ENCODE results near the gene TCHHL1.
"Not testable (repeated sequence)": the region's sequence is repeated elsewhere in the genome, so short reads cannot be mapped to it uniquely, and the experiment has no call there.

Gene TCHHL1

DNA sequence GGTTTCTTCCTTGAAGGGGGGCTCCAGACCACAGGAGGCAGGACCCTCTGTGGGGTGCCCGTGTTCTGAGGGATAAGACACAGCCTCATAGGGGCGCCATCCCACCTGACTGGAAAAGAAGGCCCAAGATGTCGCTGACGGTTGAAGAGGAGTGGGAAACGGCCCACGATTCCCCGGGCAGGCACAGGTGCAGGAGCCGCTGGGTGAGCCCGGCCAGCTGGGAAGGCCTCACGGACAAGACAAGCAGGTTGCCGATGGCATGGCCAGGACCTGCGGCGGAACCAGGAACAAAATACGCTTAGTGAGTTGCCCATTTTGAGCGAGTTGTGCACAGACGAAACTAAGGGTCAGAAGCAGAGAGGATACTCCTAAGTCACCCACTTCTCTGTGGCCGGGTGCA lies 8.4 kb downstream of the TCHHL1 start:
- peaks cover 21% of the 10 kb centered on the region for H3K27me3 ChIP-seq (ENCODE audit: control insufficient read depth, insufficient read depth, low read length)
- not testable (repeated sequence) for H3K4me1 ChIP-seq (ENCODE audit: control insufficient read depth, insufficient read depth, low read length); H3K4me2 ChIP-seq (ENCODE audit: low read length); H3K36me3 ChIP-seq (ENCODE audit: insufficient read depth, low read length); H3K9me3 ChIP-seq (replicated peaks; ENCODE audit: low read length); H3K4me3 ChIP-seq (ENCODE audit: low read length); H3K9ac ChIP-seq (ENCODE audit: low read depth, low read length)

DNA sequence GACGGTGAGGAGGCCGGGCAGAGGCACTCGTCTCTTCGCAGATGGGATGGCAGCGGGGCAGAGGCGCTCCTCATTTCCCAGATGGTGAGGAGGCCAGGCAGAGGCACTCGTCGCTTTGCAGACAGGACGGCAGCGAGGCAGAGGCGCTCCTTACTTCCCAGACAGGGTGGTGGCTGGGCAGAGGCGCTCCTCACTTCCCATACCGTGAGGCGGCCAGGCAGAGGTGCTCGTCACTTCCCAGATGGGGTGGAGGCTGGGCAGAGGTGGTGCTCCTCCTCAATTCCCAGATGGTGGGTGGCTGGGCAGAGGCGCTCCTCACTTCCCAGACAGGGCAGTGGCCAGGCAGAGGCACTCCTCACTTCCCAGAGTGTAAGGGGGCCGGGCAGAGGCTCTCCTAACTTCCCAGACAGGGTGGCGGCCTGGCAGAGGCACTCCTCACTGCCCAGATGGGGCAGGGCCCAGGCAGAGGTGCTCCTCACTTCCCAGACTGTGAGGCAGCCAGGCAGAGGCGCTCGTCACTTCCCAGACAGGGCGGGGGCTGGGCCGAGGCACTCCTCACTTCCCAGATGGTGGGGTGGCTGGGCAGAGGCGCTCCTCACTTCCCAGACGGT lies 9.9 kb downstream of the TCHHL1 start:
- no peak overlapping the region for H3K4me3 ChIP-seq (ENCODE audit: low read length)
- no peak overlapping the region for H3K4me2 ChIP-seq (ENCODE audit: low read length)
- H3K9me3 ChIP-seq (replicated peaks; ENCODE audit: low read length): no peaks in the 10 kb centered on the region
- no peaks in the 10 kb centered on the region for H3K4me1 ChIP-seq (ENCODE audit: control insufficient read depth, insufficient read depth, low read length)
- H3K36me3 ChIP-seq (ENCODE audit: insufficient read depth, low read length): no peaks in the 10 kb centered on the region
- H3K9ac ChIP-seq (ENCODE audit: low read depth, low read length): no peak overlapping the region
- H3K27me3 ChIP-seq (ENCODE audit: control insufficient read depth, insufficient read depth, low read length): peaks cover 23% of the 10 kb centered on the region

- Histone ChIP-seq H3K4me1 (ENCODE audit: control insufficient read depth, insufficient read depth, low read length) (no peaks in the 10 kb centered on the region), H3K4me3 (ENCODE audit: low read length) (no peak overlapping the region), H3K9ac (ENCODE audit: low read depth, low read length) (no peak overlapping the region), H3K9me3 (replicated peaks; ENCODE audit: low read length) (no peaks in the 10 kb centered on the region), H3K4me2 (ENCODE audit: low read length) (no peak overlapping the region), H3K36me3 (ENCODE audit: insufficient read depth, low read length) (no peaks in the 10 kb centered on the region), H3K27me3 (ENCODE audit: control insufficient read depth, insufficient read depth, low read length) (peaks cover 72% of the 10 kb centered on the region)
These were observed 16.6 kb downstream of the TCHHL1 start for GRCh38 chr1:152072311-152072710.

DNA sequence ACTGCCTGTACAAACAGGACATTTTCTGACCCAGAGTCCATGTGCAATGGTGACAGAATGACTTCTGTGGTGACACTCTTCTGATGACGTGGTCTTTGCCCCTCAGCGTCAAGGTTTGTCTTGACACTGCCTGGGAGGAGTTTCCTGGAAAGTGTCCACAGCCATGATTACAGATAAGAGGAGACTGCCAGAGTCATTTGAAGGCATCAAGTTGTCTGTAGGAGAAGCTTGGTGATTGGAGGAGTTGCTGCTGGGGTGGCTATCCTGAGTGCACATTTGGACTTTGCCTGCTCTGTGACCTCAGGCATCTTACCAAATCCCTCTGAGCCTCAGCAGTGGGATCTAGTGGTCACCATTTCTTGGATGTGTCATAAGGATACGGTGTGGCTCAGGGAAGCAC lies 17.7 kb downstream of the TCHHL1 start:
- Histone ChIP-seq H3K36me3 (ENCODE audit: insufficient read depth, low read length) (no peaks in the 10 kb centered on the region), H3K27me3 (ENCODE audit: control insufficient read depth, insufficient read depth, low read length) (peaks cover 70% of the 10 kb centered on the region), H3K9me3 (replicated peaks; ENCODE audit: low read length) (no peaks in the 10 kb centered on the region), H3K4me1 (ENCODE audit: control insufficient read depth, insufficient read depth, low read length) (no peaks in the 10 kb centered on the region), H3K9ac (ENCODE audit: low read depth, low read length) (no peak overlapping the region), H3K4me2 (ENCODE audit: low read length) (no peak overlapping the region), H3K4me3 (ENCODE audit: low read length) (no peak overlapping the region)

- Histone ChIP-seq H3K36me3 (ENCODE audit: insufficient read depth, low read length) (no peaks in the 10 kb centered on the region), H3K4me3 (ENCODE audit: low read length) (no peak overlapping the region), H3K9ac (ENCODE audit: low read depth, low read length) (no peak overlapping the region), H3K27me3 (ENCODE audit: control insufficient read depth, insufficient read depth, low read length) (peaks cover 53% of the 10 kb centered on the region), H3K9me3 (replicated peaks; ENCODE audit: low read length) (no peaks in the 10 kb centered on the region), H3K4me1 (ENCODE audit: control insufficient read depth, insufficient read depth, low read length) (no peaks in the 10 kb centered on the region), H3K4me2 (ENCODE audit: low read length) (no peak overlapping the region)
These were observed 20.9 kb downstream of the TCHHL1 start for GRCh38 chr1:152067929-152068328.

- Histone ChIP-seq H3K27me3 (ENCODE audit: control insufficient read depth, insufficient read depth, low read length) (peaks cover 53% of the 10 kb centered on the region), H3K4me1 (ENCODE audit: control insufficient read depth, insufficient read depth, low read length) (no peaks in the 10 kb centered on the region), H3K4me2 (ENCODE audit: low read length) (no peak overlapping the region), H3K4me3 (ENCODE audit: low read length) (no peak overlapping the region), H3K36me3 (ENCODE audit: insufficient read depth, low read length) (no peaks in the 10 kb centered on the region), H3K9me3 (replicated peaks; ENCODE audit: low read length) (no peaks in the 10 kb centered on the region), H3K9ac (ENCODE audit: low read depth, low read length) (no peak overlapping the region)
These were observed 21.7 kb downstream of the TCHHL1 start for GRCh38 chr1:152067150-152067549.

GRCh38 chr1:152061952-152062351 lies 26.9 kb downstream of the TCHHL1 start:
- Histone ChIP-seq H3K9me3 (replicated peaks; ENCODE audit: low read length) (no peaks in the 10 kb centered on the region), H3K27me3 (ENCODE audit: control insufficient read depth, insufficient read depth, low read length) (peaks cover 59% of the 10 kb centered on the region), H3K4me2 (ENCODE audit: low read length) (no peak overlapping the region), H3K4me1 (ENCODE audit: control insufficient read depth, insufficient read depth, low read length) (no peaks in the 10 kb centered on the region), H3K36me3 (ENCODE audit: insufficient read depth, low read length) (no peaks in the 10 kb centered on the region), H3K9ac (ENCODE audit: low read depth, low read length) (no peak overlapping the region), H3K4me3 (ENCODE audit: low read length) (no peak overlapping the region)

- Histone ChIP-seq H3K9ac (ENCODE audit: low read depth, low read length) (no peak overlapping the region), H3K27me3 (ENCODE audit: control insufficient read depth, insufficient read depth, low read length) (peaks cover 49% of the 10 kb centered on the region), H3K4me2 (ENCODE audit: low read length) (no peak overlapping the region), H3K4me3 (ENCODE audit: low read length) (no peak overlapping the region), H3K9me3 (replicated peaks; ENCODE audit: low read length) (no peaks in the 10 kb centered on the region), H3K4me1 (ENCODE audit: control insufficient read depth, insufficient read depth, low read length) (peaks cover 32% of the 10 kb centered on the region), H3K36me3 (ENCODE audit: insufficient read depth, low read length) (no peaks in the 10 kb centered on the region)
These were observed 35.5 kb downstream of the TCHHL1 start for GRCh38 chr1:152053375-152053774.

DNA sequence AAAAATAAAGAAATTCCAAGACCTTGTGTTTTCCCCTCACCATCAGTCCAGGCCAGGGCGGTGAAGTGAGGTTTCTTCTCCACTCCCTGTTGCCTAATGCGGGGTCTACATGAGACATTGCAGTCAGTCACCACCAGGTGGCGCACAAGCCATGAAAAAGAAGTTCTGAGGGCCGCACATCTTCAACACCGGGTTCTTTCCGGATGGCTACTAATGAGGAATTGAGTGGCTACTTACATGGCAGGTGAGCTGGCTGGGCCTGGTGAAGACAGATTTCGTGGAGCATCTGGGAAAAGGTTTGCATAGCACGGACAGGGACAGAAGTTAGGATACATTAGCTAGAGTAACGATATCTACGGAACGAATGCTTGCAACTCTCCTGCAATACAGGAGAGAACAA lies 36.3 kb downstream of the TCHHL1 start:
- Histone ChIP-seq H3K36me3 (ENCODE audit: insufficient read depth, low read length) (no peaks in the 10 kb centered on the region), H3K4me1 (ENCODE audit: control insufficient read depth, insufficient read depth, low read length) (peaks cover 37% of the 10 kb centered on the region), H3K4me3 (ENCODE audit: low read length) (no peak overlapping the region), H3K4me2 (ENCODE audit: low read length) (no peak overlapping the region), H3K27me3 (ENCODE audit: control insufficient read depth, insufficient read depth, low read length) (peaks cover 42% of the 10 kb centered on the region), H3K9ac (ENCODE audit: low read depth, low read length) (no peak overlapping the region), H3K9me3 (replicated peaks; ENCODE audit: low read length) (no peaks in the 10 kb centered on the region)

GRCh38 chr1:152050886-152051675 lies 37.8 kb downstream of the TCHHL1 start:
- peaks cover 33% of the 10 kb centered on the region for H3K27me3 ChIP-seq (ENCODE audit: control insufficient read depth, insufficient read depth, low read length)
- no peak overlapping the region for H3K4me3 ChIP-seq (ENCODE audit: low read length)
- H3K4me1 ChIP-seq (ENCODE audit: control insufficient read depth, insufficient read depth, low read length): peaks cover 46% of the 10 kb centered on the region
- no peak overlapping the region for H3K9ac ChIP-seq (ENCODE audit: low read depth, low read length)
- no peaks in the 10 kb centered on the region for H3K36me3 ChIP-seq (ENCODE audit: insufficient read depth, low read length)
- H3K9me3 ChIP-seq (replicated peaks; ENCODE audit: low read length): no peaks in the 10 kb centered on the region
- H3K4me2 ChIP-seq (ENCODE audit: low read length): no peak overlapping the region

GRCh38 chr1:152049291-152050083 lies 39.4 kb downstream of the TCHHL1 start:
- Histone ChIP-seq H3K27me3 (ENCODE audit: control insufficient read depth, insufficient read depth, low read length) (peaks cover 19% of the 10 kb centered on the region), H3K36me3 (ENCODE audit: insufficient read depth, low read length) (no peaks in the 10 kb centered on the region), H3K4me2 (ENCODE audit: low read length) (no peak overlapping the region), H3K9ac (ENCODE audit: low read depth, low read length) (no peak overlapping the region), H3K4me3 (ENCODE audit: low read length) (no peak overlapping the region), H3K9me3 (replicated peaks; ENCODE audit: low read length) (no peaks in the 10 kb centered on the region), H3K4me1 (ENCODE audit: control insufficient read depth, insufficient read depth, low read length) (peaks cover 46% of the 10 kb centered on the region)
